Neuronal stem cell (in vitro differentiated cells): Measurements from ENCODE around the gene CACTIN.
A peak's percentile ranks its signal among the peaks of the same experiment; 100 is the strongest.

Experiments
- DNase-seq: peaks from one replicate; pipeline ENCODE4 v3.0.0-alpha.2; 2013; ENCODE audit warnings: low spot score
- H2AFZ ChIP-seq: one replicate; pipeline ENCODE4 v1.6.1; 2013; ENCODE audit warnings: mild to moderate bottlenecking, low read length, inconsistent platforms
- H2AK5ac ChIP-seq: 2 replicates; pipeline ENCODE4 v1.6.1; 2013; ENCODE audit warnings: low read depth, mild to moderate bottlenecking, inconsistent platforms, low read length, moderate library complexity, mixed read lengths
- H2BK120ac ChIP-seq: 2 replicates; pipeline ENCODE4 v1.6.1; 2013; ENCODE audit warnings: low read depth, mild to moderate bottlenecking, inconsistent platforms, low read length, moderate library complexity, mixed read lengths
- H2BK12ac ChIP-seq: one replicate; pipeline ENCODE4 v1.6.1; 2013; ENCODE audit warnings: low read length, inconsistent platforms
- H2BK15ac ChIP-seq: 2 replicates; pipeline ENCODE4 v1.6.1; 2013; ENCODE audit warnings: mild to moderate bottlenecking, low read length, inconsistent platforms, mixed read lengths
- H2BK5ac ChIP-seq: one replicate; pipeline ENCODE4 v1.6.1; 2013; ENCODE audit warnings: inconsistent platforms, mild to moderate bottlenecking, low read length, moderate library complexity
- H3K14ac ChIP-seq: one replicate; pipeline ENCODE4 v1.6.1; 2013; ENCODE audit warnings: low read length, inconsistent platforms
- H3K18ac ChIP-seq: 2 replicates; pipeline ENCODE4 v1.6.1; 2013; ENCODE audit warnings: low read length, inconsistent platforms
- H3K23ac ChIP-seq: 2 replicates; pipeline ENCODE4 v1.6.1; 2013; ENCODE audit warnings: low read depth, mild to moderate bottlenecking, mixed read lengths, low read length, inconsistent platforms; ENCODE audit not compliant: poor library complexity
- H3K27ac ChIP-seq: replicated peaks from 3 replicates; pipeline ENCODE4 v1.5.1; 2013; ENCODE audit warnings: low read length, inconsistent platforms
- H3K27me3 ChIP-seq, 3 experiments: 2 replicates each; pipeline ENCODE4 v1.6.1; 2013; ENCODE audit warnings: low read length in 3 of 3, mild to moderate bottlenecking in 2 of 3, inconsistent platforms in 1 of 3, low read depth in 1 of 3, mixed read lengths in 1 of 3, moderate library complexity in 1 of 3; ENCODE audit not compliant: control insufficient read depth in 3 of 3, insufficient read depth in 3 of 3
- H3K36me3 ChIP-seq, 2 donors: replicated peaks in 1 of 2; 2 replicates each; pipeline ENCODE4 v1.6.1; 2013; ENCODE audit warnings: low read length in 2 of 2; ENCODE audit not compliant: control insufficient read depth in 2 of 2, insufficient read depth in 2 of 2
- H3K4ac ChIP-seq: 2 replicates; pipeline ENCODE4 v1.6.1; 2013; ENCODE audit warnings: inconsistent platforms, mild to moderate bottlenecking, low read length, moderate library complexity
- H3K4me1 ChIP-seq, 2 donors: 1 replicate in 1 of 2; 2 replicates in 1 of 2; pipeline ENCODE4 v1.6.1; 2013; ENCODE audit warnings: low read length in 2 of 2, low read depth in 1 of 2; ENCODE audit not compliant: control insufficient read depth in 2 of 2, insufficient read depth in 1 of 2
- H3K4me2 ChIP-seq: one replicate; pipeline ENCODE4 v1.6.1; 2013; ENCODE audit warnings: mild to moderate bottlenecking, low read length, inconsistent platforms; ENCODE audit not compliant: insufficient read depth, poor library complexity, severe bottlenecking
- H3K4me3 ChIP-seq, 2 donors: 2 replicates each; pipeline ENCODE4 v1.5.1; 2013; ENCODE audit warnings: low read length in 2 of 2, mild to moderate bottlenecking in 2 of 2, inconsistent platforms in 1 of 2, moderate library complexity in 1 of 2
- H3K79me1 ChIP-seq: one replicate; pipeline ENCODE4 v1.6.1; 2013; ENCODE audit warnings: low read depth, mild to moderate bottlenecking, inconsistent platforms, low read length, moderate library complexity
- H3K9ac ChIP-seq: one replicate; pipeline ENCODE4 v1.6.1; 2013; ENCODE audit warnings: mild to moderate bottlenecking, low read depth, low read length, inconsistent platforms; ENCODE audit not compliant: poor library complexity
- H3K9me3 ChIP-seq, 2 donors: replicated peaks in 1 of 2; 2 replicates each; pipeline versions ENCODE3 to v1.6.1; 2013; ENCODE audit warnings: low read length in 2 of 2, mild to moderate bottlenecking in 2 of 2, inconsistent platforms in 1 of 2, low read depth in 1 of 2, mixed read lengths in 1 of 2, moderate library complexity in 1 of 2; ENCODE audit not compliant: control insufficient read depth in 2 of 2, insufficient read depth in 1 of 2
- H4K8ac ChIP-seq: one replicate; pipeline ENCODE4 v1.6.1; 2013; ENCODE audit warnings: low read depth, mild to moderate bottlenecking, inconsistent platforms, low read length, moderate library complexity
- H4K91ac ChIP-seq: one replicate; pipeline ENCODE4 v1.6.1; 2013; ENCODE audit warnings: low read length, low read depth, mild to moderate bottlenecking, inconsistent platforms; ENCODE audit not compliant: poor library complexity
- WGBS, 2 donors: extraction: QIAGEN DNeasy Blood & Tissue Kit; methylation state at CpG; one replicate each; pipeline ENCODE4 v1.1.7; 2013; ENCODE audit warnings: missing lambda C conversion rate in 2 of 2, mixed read lengths in 1 of 2; ENCODE audit not compliant: insufficient read length in 2 of 2, insufficient replicate concordance in 1 of 2; ENCODE audit errors: extremely low coverage in 2 of 2; 5-methylcytosine and 5-hydroxymethylcytosine counted together

Gene CACTIN

GRCh38 chr19:3642296-3642695, 15.7 kb upstream of the CACTIN start:
- H2AFZ ChIP-seq: no peak overlapping the region
- H2BK5ac ChIP-seq: no peak overlapping the region
- no peak overlapping the region for H3K9ac ChIP-seq
- no peak overlapping the region for H2AK5ac ChIP-seq
- no peak overlapping the region for H2BK12ac ChIP-seq
- no peak overlapping the region for H4K91ac ChIP-seq
- peak overlapping the region; percentile 44 for H3K23ac ChIP-seq
- H3K27ac ChIP-seq: no peak overlapping the region
- H3K27me3 ChIP-seq: no peaks in the 10 kb centered on the region
- H3K36me3 ChIP-seq: peaks cover 19 to 48% of the 10 kb centered on the region in 2 donors
- DNase-seq: no peak
- no peak overlapping the region for H3K4ac ChIP-seq
- peaks cover 2% of the 10 kb centered on the region for H3K79me1 ChIP-seq
- no peak overlapping the region for H4K8ac ChIP-seq
- no peak overlapping the region for H3K4me3 ChIP-seq
- no peaks in the 10 kb centered on the region for H3K4me1 ChIP-seq
- H2BK120ac ChIP-seq: no peak overlapping the region
- H3K4me2 ChIP-seq: no peak overlapping the region
- no CpG with 5 or more reads among the region's 17 CpGs for WGBS, 2 donors
- H3K9me3 ChIP-seq: no peaks in the 10 kb centered on the region
- no peak overlapping the region for H3K14ac ChIP-seq
- H3K18ac ChIP-seq: no peak overlapping the region
- H2BK15ac ChIP-seq: no peak overlapping the region

GRCh38 chr19:3641515-3642269, 15.1 kb upstream of the CACTIN start:
- WGBS, 2 donors: no CpG with 5 or more reads among the region's 28 CpGs
- H3K9me3 ChIP-seq: no peaks in the 10 kb centered on the region
- H3K79me1 ChIP-seq: peaks cover 2% of the 10 kb centered on the region
- no peaks in the 10 kb centered on the region for H3K27me3 ChIP-seq
- DNase-seq: no peak
- H2BK5ac ChIP-seq: no peak overlapping the region
- no peak overlapping the region for H3K4ac ChIP-seq
- H3K4me2 ChIP-seq: no peak overlapping the region
- no peak overlapping the region for H3K14ac ChIP-seq
- no peak overlapping the region for H3K18ac ChIP-seq
- no peak overlapping the region for H2AFZ ChIP-seq
- peak overlapping the region; percentile 44 for H3K23ac ChIP-seq
- no peak overlapping the region for H3K9ac ChIP-seq
- H2AK5ac ChIP-seq: no peak overlapping the region
- no peak overlapping the region for H2BK120ac ChIP-seq
- no peak overlapping the region for H2BK12ac ChIP-seq
- H3K36me3 ChIP-seq: peaks cover 21 to 47% of the 10 kb centered on the region in 2 donors
- no peaks in the 10 kb centered on the region for H3K4me1 ChIP-seq
- no peak overlapping the region for H3K4me3 ChIP-seq
- H2BK15ac ChIP-seq: no peak overlapping the region
- no peak overlapping the region for H4K8ac ChIP-seq
- no peak overlapping the region for H3K27ac ChIP-seq
- no peak overlapping the region for H4K91ac ChIP-seq

- Histone ChIP-seq H3K4ac (no peak overlapping the region), H2BK15ac (no peak overlapping the region), H3K79me1 (peaks cover 2% of the 10 kb centered on the region), H3K18ac (no peak overlapping the region), H3K9me3 (no peaks in the 10 kb centered on the region), H3K36me3 (peaks cover 15 to 33% of the 10 kb centered on the region in 2 donors), H2BK12ac (no peak overlapping the region), H3K27me3 (no peaks in the 10 kb centered on the region), H3K9ac (no peak overlapping the region), H4K91ac (no peak overlapping the region), H3K27ac (no peak overlapping the region), H3K4me3 (no peak overlapping the region), H3K4me2 (no peak overlapping the region), H3K4me1 (no peaks in the 10 kb centered on the region), H3K23ac (peak overlapping the region; percentile 17), H2AK5ac (no peak overlapping the region), H4K8ac (no peak overlapping the region), H2BK120ac (no peak overlapping the region), H2BK5ac (no peak overlapping the region), H3K14ac (no peak overlapping the region), H2AFZ (no peak overlapping the region)
- no peak for DNase-seq
- WGBS, 2 donors: no CpG with 5 or more reads among the region's 13 CpGs
These were observed 12.9 kb upstream of the CACTIN start for GRCh38 chr19:3639479-3639878.

- H3K36me3 ChIP-seq: peaks cover 15 to 33% of the 10 kb centered on the region in 2 donors
- H2BK15ac ChIP-seq: no peak overlapping the region
- no peak overlapping the region for H3K27ac ChIP-seq
- no peak overlapping the region for H2BK12ac ChIP-seq
- H3K4ac ChIP-seq: no peak overlapping the region
- peak overlapping the region; percentile 39 for H2BK5ac ChIP-seq
- peaks cover 6% of the 10 kb centered on the region for H3K79me1 ChIP-seq
- H4K8ac ChIP-seq: no peak overlapping the region
- H2AFZ ChIP-seq: no peak overlapping the region
- DNase-seq: no peak
- no peaks in the 10 kb centered on the region for H3K4me1 ChIP-seq
- H3K9ac ChIP-seq: no peak overlapping the region
- no peak overlapping the region for H3K4me2 ChIP-seq
- no peak overlapping the region for H4K91ac ChIP-seq
- no peaks in the 10 kb centered on the region for H3K9me3 ChIP-seq
- no peak overlapping the region for H3K23ac ChIP-seq
- no peak overlapping the region for H2BK120ac ChIP-seq
- WGBS, 2 donors: no CpG with 5 or more reads among the region's 55 CpGs
- H3K18ac ChIP-seq: no peak overlapping the region
- no peaks in the 10 kb centered on the region for H3K27me3 ChIP-seq
- no peak overlapping the region for H3K14ac ChIP-seq
- H3K4me3 ChIP-seq: peak overlapping the region in 1 of 2 donors; percentile 45
- H2AK5ac ChIP-seq: no peak overlapping the region
These were observed 11.9 kb upstream of the CACTIN start for GRCh38 chr19:3638208-3639193.
